Activated CD8-positive, alpha-beta T cell treated with anti-CD3 and anti-CD28 coated beads for 36 hours (primary cell): Measurements from ENCODE around the gene RPRML. TPM values are rescaled to one million over a fixed set of nuclear protein-coding genes. Genes with fewer than 3 reads are reported as not detected.

Experiments used
- ATAC-seq: fragments of 200-7000 bp; cut with Tn5 transposase; one replicate; pipeline ENCODE4 v1.10.0; 2021; ENCODE audit warnings: mild to moderate bottlenecking, moderate library complexity
- CTCF ChIA-PET: fragments of 350-600 bp; sonication (Branson Sonifier 250); formaldehyde crosslinking; loops from one replicate; lab custom pipeline; 2021; ENCODE audit warnings: antibody characterized with exemption; lab: Charles Lee
- POLR2A ChIA-PET: fragments of 350-600 bp; sonication (Branson Sonifier 250); formaldehyde crosslinking; loops from one replicate; lab custom pipeline; 2021; ENCODE audit warnings: antibody characterized with exemption; lab: Charles Lee
- DNase-seq: peaks from one replicate; pipeline ENCODE4 v3.0.0-alpha.2; 2020
- H3K27ac Mint-ChIP-seq: one replicate; pipeline ENCODE4 v1.8.0; 2021; ENCODE audit warnings: mild to moderate bottlenecking, mixed read lengths
- H3K27me3 Mint-ChIP-seq: one replicate; pipeline ENCODE4 v1.8.0; 2021; ENCODE audit warnings: mixed read lengths
- H3K36me3 Mint-ChIP-seq: one replicate; pipeline ENCODE4 v1.8.0; 2021; ENCODE audit warnings: low read depth, mixed read lengths
- H3K4me1 Mint-ChIP-seq: one replicate; pipeline ENCODE4 v1.8.0; 2021; ENCODE audit warnings: low read depth, mixed read lengths
- H3K4me3 Mint-ChIP-seq: one replicate; pipeline ENCODE4 v1.8.0; 2021; ENCODE audit warnings: mild to moderate bottlenecking, moderate library complexity, mixed read lengths
- H3K9me3 Mint-ChIP-seq: one replicate; pipeline ENCODE4 v1.8.0; 2021; ENCODE audit warnings: mixed read lengths
- intact Hi-C: fragments of 100-400 bp; cut with micrococcal nuclease; formaldehyde crosslinking; loops from one replicate; pipeline ENCODE4 v1.10.0; 2022
- total RNA-seq, 2 experiments: library from RNA; stranded (reverse); gene quantifications; one replicate each; pipeline ENCODE4 v1.2.3, GENCODE V29; 2021
- TF ChIP-seq, protein P1 (sequence below): fragments of 200-600 bp; IDR thresholded peaks from one replicate; pipeline ENCODE4 v1.8.0; 2022; ENCODE audit warnings: antibody characterized with exemption, mild to moderate bottlenecking

The RPRML gene
- total RNA-seq, 2 experiments from 2014 or later, result not detected

DNA sequence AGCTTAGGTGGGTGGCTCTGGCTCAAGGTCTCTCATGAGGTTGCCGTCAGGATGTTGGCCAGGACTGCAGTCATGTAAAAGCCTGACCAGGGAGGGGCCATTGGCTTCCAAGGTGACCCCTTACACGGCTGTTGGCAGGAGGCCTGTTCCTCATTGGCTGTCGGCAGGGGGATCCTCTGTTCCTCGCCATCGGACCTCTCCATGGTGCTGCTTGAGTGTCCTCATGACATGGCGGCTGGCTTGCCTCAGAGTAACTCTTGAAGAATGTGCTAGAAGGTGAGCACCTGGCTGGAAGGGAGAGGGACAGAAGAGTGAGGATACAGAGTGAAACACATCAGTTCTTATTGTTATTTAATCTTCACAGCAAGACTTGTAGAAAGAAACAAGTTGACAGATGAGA is 4.7 kb upstream of the RPRML start:
- no peak overlapping the region for H3K4me3 Mint-ChIP-seq
- TF ChIP-seq, protein P1, sequence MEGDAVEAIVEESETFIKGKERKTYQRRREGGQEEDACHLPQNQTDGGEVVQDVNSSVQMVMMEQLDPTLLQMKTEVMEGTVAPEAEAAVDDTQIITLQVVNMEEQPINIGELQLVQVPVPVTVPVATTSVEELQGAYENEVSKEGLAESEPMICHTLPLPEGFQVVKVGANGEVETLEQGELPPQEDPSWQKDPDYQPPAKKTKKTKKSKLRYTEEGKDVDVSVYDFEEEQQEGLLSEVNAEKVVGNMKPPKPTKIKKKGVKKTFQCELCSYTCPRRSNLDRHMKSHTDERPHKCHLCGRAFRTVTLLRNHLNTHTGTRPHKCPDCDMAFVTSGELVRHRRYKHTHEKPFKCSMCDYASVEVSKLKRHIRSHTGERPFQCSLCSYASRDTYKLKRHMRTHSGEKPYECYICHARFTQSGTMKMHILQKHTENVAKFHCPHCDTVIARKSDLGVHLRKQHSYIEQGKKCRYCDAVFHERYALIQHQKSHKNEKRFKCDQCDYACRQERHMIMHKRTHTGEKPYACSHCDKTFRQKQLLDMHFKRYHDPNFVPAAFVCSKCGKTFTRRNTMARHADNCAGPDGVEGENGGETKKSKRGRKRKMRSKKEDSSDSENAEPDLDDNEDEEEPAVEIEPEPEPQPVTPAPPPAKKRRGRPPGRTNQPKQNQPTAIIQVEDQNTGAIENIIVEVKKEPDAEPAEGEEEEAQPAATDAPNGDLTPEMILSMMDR, result no peak
- DNase-seq (no peak), ATAC-seq (no peak)
- POLR2A ChIA-PET, result no interaction called here
- intact Hi-C loops, result no loop called here
- no peaks in the 10 kb centered on the region for H3K9me3 Mint-ChIP-seq
- no peak overlapping the region for H3K27ac Mint-ChIP-seq
- H3K4me1 Mint-ChIP-seq, result peaks cover 5% of the 10 kb centered on the region
- CTCF ChIA-PET, result no interaction called here
- no peaks in the 10 kb centered on the region for H3K36me3 Mint-ChIP-seq
- peaks cover 16% of the 10 kb centered on the region for H3K27me3 Mint-ChIP-seq

DNA sequence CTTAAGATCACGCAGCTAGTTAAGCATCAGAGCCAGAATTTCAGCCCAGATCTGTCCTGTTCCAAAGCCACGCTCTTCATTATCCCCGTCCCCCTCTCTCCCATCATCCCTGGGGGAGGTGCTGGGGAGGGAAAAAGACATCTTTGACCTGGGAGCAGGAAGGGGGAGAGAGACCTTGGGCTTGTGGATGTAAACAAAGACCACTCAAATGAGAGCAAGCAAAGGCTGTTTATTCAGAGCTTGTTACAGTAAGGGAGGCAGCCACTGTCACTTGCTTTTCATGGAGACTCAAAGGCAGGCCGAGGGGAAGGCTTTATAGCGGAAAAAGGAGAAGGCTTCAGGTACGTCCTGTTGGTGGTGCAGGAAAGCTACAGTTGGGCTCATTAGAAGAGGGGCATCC is 3.5 kb upstream of the RPRML start:
- CTCF ChIA-PET, result no interaction called here

DNA sequence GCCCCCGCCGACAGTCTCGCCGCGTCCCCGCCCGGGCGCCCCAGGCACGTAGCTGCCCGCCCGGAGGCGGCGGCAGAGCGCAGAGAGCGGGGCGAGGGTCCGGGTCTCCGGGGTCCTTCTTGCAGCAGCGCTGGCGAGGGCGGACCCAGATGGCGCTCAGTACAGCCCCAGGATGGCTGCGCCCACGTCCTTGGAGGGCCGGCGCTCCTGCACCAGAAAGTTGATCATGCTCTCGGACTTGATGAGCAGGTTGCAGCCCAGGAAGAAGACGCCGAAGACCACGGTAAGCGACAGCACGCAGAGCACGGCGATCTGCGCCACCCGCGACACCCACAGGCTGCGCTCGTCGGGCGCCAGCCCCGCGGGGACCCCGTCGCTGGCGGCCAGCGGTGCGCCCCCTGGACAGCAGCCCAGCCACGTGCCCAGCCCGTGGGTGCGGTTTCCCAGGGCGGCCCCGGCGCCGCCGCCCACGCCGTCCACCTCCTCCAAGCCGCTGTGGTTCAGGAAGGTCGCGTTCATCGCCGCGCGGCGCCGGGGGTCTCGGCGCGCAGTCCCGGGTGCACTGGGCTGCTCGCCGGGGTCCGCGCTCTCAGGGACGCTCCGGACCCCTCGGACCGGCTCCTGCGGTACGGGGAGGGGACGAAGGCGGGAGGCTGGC is 435 bp downstream of the RPRML start:
- Mint-ChIP-seq H3K27me3 (peaks cover 38% of the 10 kb centered on the region), H3K36me3 (peaks cover 2% of the 10 kb centered on the region), H3K27ac (no peak overlapping the region), H3K4me1 (peaks cover 13% of the 10 kb centered on the region), H3K9me3 (no peaks in the 10 kb centered on the region), H3K4me3 (peak overlapping the region; percentile 70)
- TF ChIP-seq, protein P1, result no peak
- intact Hi-C loops, result no loop called here
- ATAC-seq (peak; percentile 45), DNase-seq (peak; percentile 28)
- ChIA-PET CTCF (no interaction called here), POLR2A (no interaction called here)

More for the DNA sequence above, 3.5 kb upstream of the RPRML start:
- Mint-ChIP-seq H3K4me3 (no peak overlapping the region), H3K27me3 (peaks cover 25% of the 10 kb centered on the region), H3K27ac (no peak overlapping the region), H3K4me1 (peaks cover 11% of the 10 kb centered on the region), H3K9me3 (no peaks in the 10 kb centered on the region), H3K36me3 (no peaks in the 10 kb centered on the region)
- POLR2A ChIA-PET, result interaction anchor here (1.2 kb wide), 1 partner anchor 10 kb away, joined by 3 read pairs; no protein-coding TSS in a partner anchor
- DNase-seq (no peak), ATAC-seq (no peak)
- TF ChIP-seq, protein P1, result no peak
- intact Hi-C loops, result no loop called here

DNA sequence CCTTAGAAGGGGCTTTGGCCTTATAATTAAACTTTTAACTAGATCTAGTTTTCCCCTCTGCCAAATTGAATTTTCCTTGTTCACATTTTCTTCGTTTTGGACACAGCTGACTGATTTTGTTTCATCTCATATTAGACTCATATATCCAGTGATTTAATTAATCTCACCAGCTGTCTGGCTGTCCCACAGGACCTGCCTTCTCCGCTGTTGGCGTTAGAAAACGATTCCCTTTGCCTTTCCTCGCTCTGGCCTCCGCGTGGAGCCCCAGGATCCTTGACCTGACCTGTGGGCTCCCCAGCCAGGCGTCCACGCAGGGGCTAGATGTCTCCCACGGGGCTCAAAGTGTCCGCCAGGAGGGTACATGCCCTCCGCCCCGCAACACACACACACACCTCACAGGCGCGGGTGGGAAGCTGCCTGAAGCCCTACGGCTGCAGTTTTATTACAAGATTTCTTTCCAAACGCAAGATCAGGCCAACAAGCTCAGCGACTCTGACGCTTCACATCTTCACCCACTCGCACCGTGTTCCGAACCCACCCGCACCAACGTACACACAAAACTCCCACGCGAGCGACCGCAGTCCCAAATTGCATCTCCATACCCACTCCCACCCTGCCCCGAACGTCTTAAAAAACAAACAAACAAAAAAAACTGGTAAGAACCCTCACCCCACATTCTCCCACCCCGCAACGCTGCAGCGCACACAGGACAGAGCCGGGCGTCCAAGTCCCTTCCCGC is 1.1 kb downstream of the RPRML start:
- ATAC-seq (no peak), DNase-seq (no peak)
- Mint-ChIP-seq H3K9me3 (no peaks in the 10 kb centered on the region), H3K27ac (no peak overlapping the region), H3K4me1 (peaks cover 13% of the 10 kb centered on the region), H3K36me3 (peaks cover 2% of the 10 kb centered on the region), H3K4me3 (peak overlapping the region; percentile 70), H3K27me3 (peaks cover 38% of the 10 kb centered on the region)
- TF ChIP-seq, protein P1, result no peak
- intact Hi-C loops, result no loop called here
- CTCF ChIA-PET, result no interaction called here
- POLR2A ChIA-PET, result no interaction called here

DNA sequence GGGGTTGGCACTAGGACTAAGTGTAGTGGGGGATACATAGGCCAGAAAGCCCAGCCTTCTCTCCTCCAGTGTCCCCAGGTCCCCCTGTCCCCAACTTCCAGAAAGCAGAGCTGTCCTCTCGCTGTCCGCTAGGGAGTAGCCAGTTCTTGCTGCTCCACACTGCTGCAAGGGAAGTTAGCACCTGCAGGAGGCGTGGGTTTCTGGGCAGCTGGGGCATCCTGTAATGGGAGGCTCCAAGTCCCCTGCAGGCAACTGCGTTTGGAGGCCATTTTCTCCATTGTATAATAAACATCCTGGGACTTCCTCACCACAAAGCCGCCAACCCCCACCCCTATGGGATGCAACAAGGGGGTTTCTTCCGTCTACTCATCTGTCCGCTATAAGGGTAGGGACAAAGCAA is 1.7 kb downstream of the RPRML start:
- Mint-ChIP-seq H3K4me1 (peaks cover 13% of the 10 kb centered on the region), H3K36me3 (peaks cover 2% of the 10 kb centered on the region), H3K27me3 (peaks cover 38% of the 10 kb centered on the region), H3K4me3 (no peak overlapping the region), H3K9me3 (no peaks in the 10 kb centered on the region), H3K27ac (no peak overlapping the region)
- intact Hi-C loops, result no loop called here
- ChIA-PET CTCF (no interaction called here), POLR2A (no interaction called here)
- TF ChIP-seq, protein P1, result no peak
- no peak for ATAC-seq
- DNase-seq, result peak; percentile 21
